HEK293 (cell line): ENCODE measurements around the gene ANKUB1.

Source experiments
- CTCF ChIA-PET: fragments of 350-600 bp; formaldehyde crosslinking; extraction: SDS; loops from one replicate; lab custom pipeline; 2021; ENCODE audit warnings: antibody characterized with exemption; lab: Yijun Ruan, JAX
- POLR2A ChIA-PET: fragments of 300-600 bp; formaldehyde crosslinking; extraction: SDS; loops from one replicate; lab custom pipeline; 2020; ENCODE audit warnings: antibody characterized with exemption, inconsistent platforms; lab: Yijun Ruan, JAX
- H3K27ac ChIP-seq: fragments of 200-500 bp; sonication (Bioruptor generic); 2 replicates; pipeline ENCODE4 v1.5.1; 2014; ENCODE audit warnings: low read depth, low read length, control low read depth, inconsistent platforms; ENCODE audit errors: extremely low read depth
- H3K36me3 ChIP-seq, 2 experiments: fragments of 200-500 bp in 1 of 2; sonication (Bioruptor generic) in 1 of 2; 1 replicate in 1 of 2; 2 replicates in 1 of 2; pipeline ENCODE4 v1.5.1; 2014 to 2017; ENCODE audit warnings: inconsistent platforms in 2 of 2, low read length in 2 of 2; ENCODE audit not compliant: control insufficient read depth in 2 of 2, insufficient read depth in 1 of 2
- H3K4me1 ChIP-seq: fragments of 200-500 bp; sonication (Bioruptor generic); 2 replicates; pipeline ENCODE4 v1.5.1; 2014; ENCODE audit warnings: mild to moderate bottlenecking, low read length, inconsistent platforms; ENCODE audit not compliant: control insufficient read depth, insufficient read depth
- H3K4me3 ChIP-seq: 2 replicates; pipeline ENCODE4 v1.5.1; 2011; ENCODE audit warnings: low read depth, mild to moderate bottlenecking, control low read depth, low read length, moderate library complexity
- H3K9me3 ChIP-seq: fragments of 200-500 bp; sonication (Bioruptor generic); 2 replicates; pipeline ENCODE4 v1.5.1; 2014; ENCODE audit warnings: low read depth, low read length, inconsistent platforms; ENCODE audit not compliant: control insufficient read depth, insufficient read depth
- KLF16 ChIP-seq: fragments of 450-650 bp; formaldehyde crosslinking; IDR thresholded peaks from 2 replicates; pipeline ENCODE4 v1.5.1; 2017; ENCODE audit warnings: missing biosample characterization, missing genetic modification characterization
- OVOL3 ChIP-seq: fragments of 450-650 bp; formaldehyde crosslinking; IDR thresholded peaks from 2 replicates; pipeline ENCODE4 v1.5.1; 2016; ENCODE audit warnings: missing biosample characterization, missing genetic modification characterization
- SCRT2 ChIP-seq: fragments of 450-650 bp; formaldehyde crosslinking; IDR thresholded peaks from 2 replicates; pipeline ENCODE4 v1.5.1; 2016; ENCODE audit warnings: missing biosample characterization, missing genetic modification characterization
- ZFP69B ChIP-seq: fragments of 450-650 bp; formaldehyde crosslinking; IDR thresholded peaks from 2 replicates; pipeline ENCODE4 v1.5.1; 2016; ENCODE audit warnings: missing biosample characterization, missing genetic modification characterization
- ZNF10 ChIP-seq: fragments of 450-650 bp; formaldehyde crosslinking; IDR thresholded peaks from 2 replicates; pipeline ENCODE4 v1.5.1; 2017; ENCODE audit warnings: missing biosample characterization, missing genetic modification characterization
- ZNF133 ChIP-seq: fragments of 450-650 bp; formaldehyde crosslinking; IDR thresholded peaks from 2 replicates; pipeline ENCODE4 v1.5.1; 2016; ENCODE audit warnings: missing biosample characterization, missing genetic modification characterization
- ZNF138 ChIP-seq: fragments of 450-650 bp; formaldehyde crosslinking; IDR thresholded peaks from 2 replicates; pipeline ENCODE4 v1.5.1; 2016; ENCODE audit warnings: missing biosample characterization, missing genetic modification characterization, borderline replicate concordance
- ZNF202 ChIP-seq: fragments of 450-650 bp; formaldehyde crosslinking; IDR thresholded peaks from 2 replicates; pipeline ENCODE4 v1.5.1; 2016; ENCODE audit warnings: missing biosample characterization, missing genetic modification characterization, borderline replicate concordance
- ZNF248 ChIP-seq: fragments of 450-650 bp; formaldehyde crosslinking; IDR thresholded peaks from 2 replicates; pipeline ENCODE4 v1.5.1; 2017; ENCODE audit warnings: missing biosample characterization, missing genetic modification characterization
- ZNF311 ChIP-seq: fragments of 450-650 bp; formaldehyde crosslinking; IDR thresholded peaks from 2 replicates; pipeline ENCODE4 v1.5.1; 2017; ENCODE audit warnings: missing biosample characterization, missing genetic modification characterization, borderline replicate concordance
- ZNF558 ChIP-seq: fragments of 450-650 bp; formaldehyde crosslinking; IDR thresholded peaks from 2 replicates; pipeline ENCODE4 v1.5.1; 2016; ENCODE audit warnings: missing biosample characterization, missing genetic modification characterization
- ZNF600 ChIP-seq: fragments of 450-650 bp; formaldehyde crosslinking; IDR thresholded peaks from 2 replicates; pipeline ENCODE4 v1.5.1; 2016; ENCODE audit warnings: missing biosample characterization, missing genetic modification characterization
- ZNF658 ChIP-seq: fragments of 450-650 bp; formaldehyde crosslinking; IDR thresholded peaks from 2 replicates; pipeline ENCODE4; 2016; ENCODE audit warnings: missing biosample characterization, missing genetic modification characterization
- ZNF660 ChIP-seq: fragments of 450-650 bp; IDR thresholded peaks from 2 replicates; pipeline ENCODE4 v1.5.1; 2018; ENCODE audit warnings: missing biosample characterization, mild to moderate bottlenecking, missing genetic modification characterization
- ZNF677 ChIP-seq: fragments of 450-650 bp; IDR thresholded peaks from 2 replicates; pipeline ENCODE4 v1.5.0; 2018; ENCODE audit warnings: missing biosample characterization, mild to moderate bottlenecking, missing genetic modification characterization, moderate library complexity
- ZNF707 ChIP-seq: fragments of 450-650 bp; formaldehyde crosslinking; IDR thresholded peaks from 2 replicates; pipeline ENCODE4 v1.5.1; 2016; ENCODE audit warnings: missing biosample characterization, missing genetic modification characterization
- ZNF830 ChIP-seq: fragments of 450-650 bp; IDR thresholded peaks from 2 replicates; pipeline ENCODE4 v1.5.0; 2018; ENCODE audit warnings: missing biosample characterization, missing genetic modification characterization, low read depth, mild to moderate bottlenecking, moderate library complexity
- TF ChIP-seq, protein P1 (sequence below): fragments of 450-650 bp; formaldehyde crosslinking; IDR thresholded peaks from 2 replicates; pipeline ENCODE4 v1.5.1; 2016; ENCODE audit warnings: missing biosample characterization, missing genetic modification characterization, borderline replicate concordance
- TF ChIP-seq, protein P2 (sequence below): fragments of 450-650 bp; formaldehyde crosslinking; IDR thresholded peaks from 2 replicates; pipeline ENCODE4 v1.5.1; 2016; ENCODE audit warnings: missing biosample characterization, missing genetic modification characterization, low read depth
- TF ChIP-seq, protein P3 (sequence below): fragments of 450-650 bp; formaldehyde crosslinking; IDR thresholded peaks from 2 replicates; pipeline ENCODE4 v1.5.1; 2017; ENCODE audit warnings: missing biosample characterization, missing genetic modification characterization

ANKUB1 gene

DNA sequence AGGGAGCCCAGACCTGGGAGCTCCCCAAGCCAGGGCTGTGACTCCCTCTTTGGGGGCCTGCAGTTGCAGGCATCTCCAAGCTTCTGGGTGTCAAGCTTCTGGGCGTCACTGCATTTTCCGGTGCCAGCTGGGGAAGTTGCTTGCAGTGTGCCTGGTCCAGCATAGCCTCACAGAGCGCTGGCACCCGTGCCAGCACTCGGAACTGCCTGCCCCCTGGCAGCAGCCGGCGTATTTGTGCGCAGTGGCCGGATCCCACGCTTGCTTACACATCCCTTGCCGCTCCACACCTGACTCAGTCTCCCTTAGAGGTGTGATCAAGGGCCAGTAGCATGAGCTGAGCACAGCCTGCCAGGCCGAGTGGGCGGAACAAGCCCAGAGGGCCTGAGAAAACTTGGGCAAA lies 77.1 kb downstream of the ANKUB1 start:
- Histone ChIP-seq H3K36me3 (no peaks in the 10 kb centered on the region), H3K4me1 (no peaks in the 10 kb centered on the region), H3K4me3 (no peak overlapping the region)
- CTCF ChIA-PET, result interaction anchor here (1.1 kb wide), 1 partner anchor 184 kb away, joined by 4 read pairs; no protein-coding TSS in a partner anchor
- TF ChIP-seq, protein P1, sequence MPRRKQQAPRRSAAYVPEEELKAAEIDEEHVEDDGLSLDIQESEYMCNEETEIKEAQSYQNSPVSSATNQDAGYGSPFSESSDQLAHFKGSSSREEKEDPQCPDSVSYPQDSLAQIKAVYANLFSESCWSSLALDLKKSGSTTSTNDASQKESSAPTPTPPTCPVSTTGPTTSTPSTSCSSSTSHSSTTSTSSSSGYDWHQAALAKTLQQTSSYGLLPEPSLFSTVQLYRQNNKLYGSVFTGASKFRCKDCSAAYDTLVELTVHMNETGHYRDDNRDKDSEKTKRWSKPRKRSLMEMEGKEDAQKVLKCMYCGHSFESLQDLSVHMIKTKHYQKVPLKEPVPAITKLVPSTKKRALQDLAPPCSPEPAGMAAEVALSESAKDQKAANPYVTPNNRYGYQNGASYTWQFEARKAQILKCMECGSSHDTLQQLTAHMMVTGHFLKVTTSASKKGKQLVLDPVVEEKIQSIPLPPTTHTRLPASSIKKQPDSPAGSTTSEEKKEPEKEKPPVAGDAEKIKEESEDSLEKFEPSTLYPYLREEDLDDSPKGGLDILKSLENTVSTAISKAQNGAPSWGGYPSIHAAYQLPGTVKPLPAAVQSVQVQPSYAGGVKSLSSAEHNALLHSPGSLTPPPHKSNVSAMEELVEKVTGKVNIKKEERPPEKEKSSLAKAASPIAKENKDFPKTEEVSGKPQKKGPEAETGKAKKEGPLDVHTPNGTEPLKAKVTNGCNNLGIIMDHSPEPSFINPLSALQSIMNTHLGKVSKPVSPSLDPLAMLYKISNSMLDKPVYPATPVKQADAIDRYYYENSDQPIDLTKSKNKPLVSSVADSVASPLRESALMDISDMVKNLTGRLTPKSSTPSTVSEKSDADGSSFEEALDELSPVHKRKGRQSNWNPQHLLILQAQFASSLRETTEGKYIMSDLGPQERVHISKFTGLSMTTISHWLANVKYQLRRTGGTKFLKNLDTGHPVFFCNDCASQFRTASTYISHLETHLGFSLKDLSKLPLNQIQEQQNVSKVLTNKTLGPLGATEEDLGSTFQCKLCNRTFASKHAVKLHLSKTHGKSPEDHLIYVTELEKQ (tag by site-specific recombination), result no peak
- TF ChIP-seq OVOL3, result no peak
- no peak for TF ChIP-seq ZNF600
- TF ChIP-seq, protein P2, sequence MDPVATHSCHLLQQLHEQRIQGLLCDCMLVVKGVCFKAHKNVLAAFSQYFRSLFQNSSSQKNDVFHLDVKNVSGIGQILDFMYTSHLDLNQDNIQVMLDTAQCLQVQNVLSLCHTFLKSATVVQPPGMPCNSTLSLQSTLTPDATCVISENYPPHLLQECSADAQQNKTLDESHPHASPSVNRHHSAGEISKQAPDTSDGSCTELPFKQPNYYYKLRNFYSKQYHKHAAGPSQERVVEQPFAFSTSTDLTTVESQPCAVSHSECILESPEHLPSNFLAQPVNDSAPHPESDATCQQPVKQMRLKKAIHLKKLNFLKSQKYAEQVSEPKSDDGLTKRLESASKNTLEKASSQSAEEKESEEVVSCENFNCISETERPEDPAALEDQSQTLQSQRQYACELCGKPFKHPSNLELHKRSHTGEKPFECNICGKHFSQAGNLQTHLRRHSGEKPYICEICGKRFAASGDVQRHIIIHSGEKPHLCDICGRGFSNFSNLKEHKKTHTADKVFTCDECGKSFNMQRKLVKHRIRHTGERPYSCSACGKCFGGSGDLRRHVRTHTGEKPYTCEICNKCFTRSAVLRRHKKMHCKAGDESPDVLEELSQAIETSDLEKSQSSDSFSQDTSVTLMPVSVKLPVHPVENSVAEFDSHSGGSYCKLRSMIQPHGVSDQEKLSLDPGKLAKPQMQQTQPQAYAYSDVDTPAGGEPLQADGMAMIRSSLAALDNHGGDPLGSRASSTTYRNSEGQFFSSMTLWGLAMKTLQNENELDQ, result no peak
- no peak for TF ChIP-seq SCRT2 (tag by site-specific recombination)
- TF ChIP-seq ZNF138, result no peak
- no peak for TF ChIP-seq ZNF830
- no peak for TF ChIP-seq ZNF311 (tag by site-specific recombination)
- no peak for TF ChIP-seq ZNF660 (tag by site-specific recombination)
- no peak for TF ChIP-seq ZNF10
- no peak for TF ChIP-seq ZNF558
- TF ChIP-seq ZFP69B (tag by site-specific recombination), result no peak
- TF ChIP-seq ZNF133, result no peak
- TF ChIP-seq ZNF658 (tag by site-specific recombination), result no peak
- TF ChIP-seq, protein P3, sequence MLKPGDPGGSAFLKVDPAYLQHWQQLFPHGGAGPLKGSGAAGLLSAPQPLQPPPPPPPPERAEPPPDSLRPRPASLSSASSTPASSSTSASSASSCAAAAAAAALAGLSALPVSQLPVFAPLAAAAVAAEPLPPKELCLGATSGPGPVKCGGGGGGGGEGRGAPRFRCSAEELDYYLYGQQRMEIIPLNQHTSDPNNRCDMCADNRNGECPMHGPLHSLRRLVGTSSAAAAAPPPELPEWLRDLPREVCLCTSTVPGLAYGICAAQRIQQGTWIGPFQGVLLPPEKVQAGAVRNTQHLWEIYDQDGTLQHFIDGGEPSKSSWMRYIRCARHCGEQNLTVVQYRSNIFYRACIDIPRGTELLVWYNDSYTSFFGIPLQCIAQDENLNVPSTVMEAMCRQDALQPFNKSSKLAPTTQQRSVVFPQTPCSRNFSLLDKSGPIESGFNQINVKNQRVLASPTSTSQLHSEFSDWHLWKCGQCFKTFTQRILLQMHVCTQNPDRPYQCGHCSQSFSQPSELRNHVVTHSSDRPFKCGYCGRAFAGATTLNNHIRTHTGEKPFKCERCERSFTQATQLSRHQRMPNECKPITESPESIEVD (tag by site-specific recombination), result no peak
- no peak for TF ChIP-seq ZNF202 (tag by site-specific recombination)
- no peak for TF ChIP-seq KLF16 (tag by site-specific recombination)
- no peak for TF ChIP-seq ZNF248 (tag by site-specific recombination)
- no peak for TF ChIP-seq ZNF677 (tag by site-specific recombination)
- TF ChIP-seq ZNF707 (tag by site-specific recombination), result no peak
- TF ChIP-seq, all 188 proteins: peak for 0
- Histone ChIP-seq H3K9me3 (no peaks in the 10 kb centered on the region), H3K27ac (no peak overlapping the region)
- POLR2A ChIA-PET, result no interaction called here
